Right ventricle myocardium superior (tissue), 1 donor: ENCODE data around the gene AKT3. TPM values are rescaled to one million over a fixed set of nuclear protein-coding genes. Genes with fewer than 3 reads are reported as not detected.

ENCODE experiments used
- ATAC-seq: fragments of 200-7000 bp; cut with Tn5 transposase; one replicate; pipeline ENCODE4 v1.9.1; 2020; ENCODE audit warnings: mild to moderate bottlenecking; ENCODE audit not compliant: poor library complexity
- DNase-seq: peaks from one replicate; pipeline ENCODE4 v3.0.0-alpha.2; 2020
- intact Hi-C: fragments of 100-400 bp; cut with DNase I; formaldehyde crosslinking; loops from one replicate; pipeline ENCODE4 v1.11.2; 2022
- total RNA-seq: library from RNA; stranded (reverse); fragmentation: NEBNext Ultra II Directional; extraction: Animal tissue kit (Norgen Biotek cat#: 25700); gene quantifications from one replicate; pipeline ENCODE4 v1.2.1, GENCODE V29; 2021
- donor health status: DM: no; HTN: yes; CAD: no; lungs with severe emphysema.

AKT3 gene
- total RNA-seq, 1 donor from 2014 or later = 20.6 TPM

DNA sequence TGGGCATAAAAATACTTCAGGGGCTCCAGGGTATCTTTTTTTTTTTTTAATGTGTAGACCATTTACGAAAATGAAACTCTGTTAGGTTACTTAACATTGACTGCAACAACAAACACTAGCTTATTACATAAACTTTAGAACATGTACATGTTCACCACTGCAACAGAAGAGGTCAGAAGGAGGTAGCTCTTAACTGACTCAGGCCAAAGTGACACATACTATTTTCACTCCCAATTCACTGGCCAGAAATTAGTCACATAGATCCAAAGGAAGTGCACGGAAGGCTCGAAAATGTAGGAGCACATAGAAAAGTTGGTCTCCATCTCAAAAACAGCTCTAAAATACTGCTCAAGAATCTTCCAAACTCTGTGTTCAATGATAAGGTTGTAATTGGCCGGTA lies 107.2 kb downstream of the AKT3 start:
- intact Hi-C loops = loop anchor here (10.0 kb wide), 1 partner anchor 398 kb away; no protein-coding TSS in a partner anchor
- DNase-seq (no peak), ATAC-seq (peak; percentile 56)

DNA sequence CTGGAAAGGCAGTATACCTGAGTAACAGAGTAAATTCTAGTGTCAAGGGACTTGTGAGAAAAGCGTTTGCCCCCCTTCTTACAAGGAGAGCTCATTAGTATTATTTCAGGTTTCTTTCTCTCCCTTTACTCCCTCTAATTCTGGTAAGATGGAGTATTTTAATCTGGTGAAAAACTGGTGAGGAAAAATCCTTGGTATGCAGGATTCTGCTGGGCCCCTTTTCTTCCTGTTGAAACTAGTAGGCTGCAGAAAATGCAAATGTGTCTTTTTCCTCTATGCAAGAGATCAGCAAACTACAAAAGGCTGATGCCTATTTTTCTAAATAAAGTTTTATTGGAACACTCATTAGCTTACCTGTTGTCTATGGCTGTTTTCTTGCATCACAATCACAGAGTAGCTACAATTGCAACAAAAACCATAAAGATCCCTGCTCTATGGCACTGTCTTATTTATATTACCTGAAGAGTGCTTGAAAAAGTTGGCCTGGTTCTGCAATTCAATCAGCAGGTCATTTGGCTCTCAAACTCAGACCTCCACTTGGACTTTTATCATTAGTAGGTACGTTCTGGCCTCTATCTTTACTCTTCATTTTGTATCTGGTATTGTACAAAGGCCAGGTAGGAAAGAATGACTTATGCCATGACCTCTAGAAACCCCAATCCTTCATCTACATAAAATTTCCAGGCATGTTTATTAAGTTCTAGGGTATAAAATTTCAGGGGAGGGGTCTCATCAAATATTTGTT lies 109.6 kb downstream of the AKT3 start:
- no peak for DNase-seq
- ATAC-seq = no peak
- intact Hi-C loops = loop anchor here (10.0 kb wide), 1 partner anchor 396 kb away; no protein-coding TSS in a partner anchor

DNA sequence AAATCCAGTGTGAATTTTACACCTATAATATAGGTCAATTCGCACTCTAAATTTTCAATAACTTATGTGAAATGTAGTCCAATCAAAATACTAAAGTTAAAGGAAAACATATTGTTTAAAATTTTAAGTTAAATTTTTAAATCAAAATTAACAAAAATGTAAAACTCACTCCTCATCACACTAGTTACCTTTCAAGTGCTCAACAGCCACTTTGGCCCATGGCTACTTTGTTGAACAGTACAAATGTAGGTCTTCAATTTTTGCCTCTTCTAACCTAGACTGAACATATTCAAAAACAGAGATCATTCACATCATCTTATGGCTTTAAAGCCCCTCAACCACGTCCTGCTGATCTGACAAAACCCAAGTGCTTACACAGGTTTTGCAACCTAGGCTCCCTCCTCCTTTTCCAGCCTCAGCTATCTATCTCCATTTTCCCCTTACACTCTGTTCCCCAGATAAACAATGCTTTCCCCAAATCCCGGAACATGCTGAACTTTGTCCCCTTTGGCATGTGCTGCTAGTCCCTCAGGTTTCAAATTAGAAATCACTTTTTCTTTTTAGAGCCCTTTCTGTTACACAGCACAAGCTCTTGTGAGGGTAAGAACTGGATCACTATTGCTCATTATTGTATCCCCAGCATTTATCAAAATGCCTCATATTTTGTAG lies 110.6 kb downstream of the AKT3 start:
- intact Hi-C loops = loop anchor here (10.0 kb wide), 1 partner anchor 395 kb away; no protein-coding TSS in a partner anchor
- ATAC-seq (peak; percentile 56), DNase-seq (no peak)

DNA sequence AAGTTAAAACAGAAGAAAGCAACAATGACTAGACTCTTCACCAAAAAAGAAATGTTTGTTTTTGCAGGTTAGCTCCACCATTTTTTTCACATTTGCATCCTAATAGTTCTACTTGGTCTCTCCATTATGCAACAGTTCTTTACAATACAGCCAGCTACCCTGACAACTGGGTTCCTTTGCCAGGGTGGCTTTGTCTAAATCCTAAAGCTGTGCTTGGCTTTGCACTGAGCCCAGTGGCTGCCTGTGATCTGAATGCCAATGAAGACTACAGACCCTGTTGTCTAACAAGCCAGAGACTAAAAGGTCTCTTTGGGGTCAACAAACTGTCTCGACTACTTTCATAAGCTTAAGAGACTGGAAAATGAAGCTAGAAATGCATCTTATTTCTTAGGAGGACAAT lies 112.0 kb downstream of the AKT3 start:
- no peak for DNase-seq
- intact Hi-C loops = no loop called here
- no peak for ATAC-seq

DNA sequence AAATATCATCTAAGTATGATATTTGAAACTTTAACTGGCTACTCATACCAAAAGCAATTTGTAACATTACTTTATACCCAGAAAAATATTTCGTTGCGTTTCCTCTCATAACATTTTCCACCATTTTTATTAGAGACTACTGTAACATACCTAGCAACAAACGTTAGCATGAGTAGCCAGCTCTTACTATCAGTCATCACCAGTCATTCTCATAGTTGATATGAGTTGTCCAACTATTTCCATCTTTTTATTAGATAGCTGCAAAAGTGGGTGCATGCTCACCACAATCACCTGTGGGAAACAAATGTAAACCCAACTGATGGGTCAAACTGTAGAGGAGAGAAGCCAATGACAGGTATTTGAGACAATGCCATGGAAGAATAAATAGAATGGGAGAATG lies 114.6 kb downstream of the AKT3 start:
- intact Hi-C loops = no loop called here
- DNase-seq (no peak), ATAC-seq (no peak)

DNA sequence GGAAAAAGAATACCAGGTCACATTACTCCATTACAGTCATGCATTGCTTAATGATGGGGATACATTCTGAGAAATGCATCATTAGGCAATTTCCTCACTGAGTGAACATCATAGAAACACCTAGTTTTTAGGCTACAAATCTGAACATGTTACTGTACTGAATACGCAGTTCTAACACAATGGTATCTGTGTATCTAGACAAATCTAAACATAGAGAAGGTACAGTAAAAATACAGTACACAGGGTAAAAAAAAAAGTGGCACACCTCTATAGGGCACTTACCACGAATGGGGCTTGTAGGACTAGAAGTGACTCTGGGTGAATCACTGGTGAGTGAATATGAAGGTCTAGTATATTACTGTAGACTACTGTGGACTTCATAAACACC lies 115.7 kb downstream of the AKT3 start:
- intact Hi-C loops = no loop called here
- ATAC-seq (no peak), DNase-seq (no peak)

DNA sequence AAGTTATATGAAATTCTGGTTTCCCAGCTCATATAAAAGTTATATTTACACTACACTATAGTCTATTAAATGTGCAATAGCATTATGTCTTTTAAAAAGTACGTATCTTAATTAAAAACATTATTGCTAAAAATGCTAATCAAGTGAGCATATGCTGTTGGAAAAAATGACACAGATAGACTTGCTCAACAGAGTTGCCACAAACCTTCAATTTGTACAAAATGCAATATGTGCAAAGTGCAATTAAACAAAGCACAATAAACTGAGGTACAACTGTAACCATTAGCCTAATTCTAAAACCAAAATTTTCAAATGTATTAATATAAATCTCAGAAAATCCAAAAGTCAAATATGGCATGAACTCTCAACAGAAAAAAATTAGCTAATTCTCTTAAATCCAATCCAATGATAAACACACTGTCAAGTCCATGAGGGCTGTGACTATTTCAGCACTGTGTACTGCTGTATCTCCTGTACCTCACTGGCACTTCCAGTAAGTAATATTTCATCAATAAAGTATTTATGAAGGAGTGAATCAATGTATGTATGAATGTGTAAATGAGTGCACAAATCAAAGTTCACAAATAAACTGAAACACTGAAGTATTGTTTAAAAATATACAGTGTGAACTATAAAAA lies 116.3 kb downstream of the AKT3 start:
- DNase-seq (no peak), ATAC-seq (no peak)
- intact Hi-C loops = no loop called here

DNA sequence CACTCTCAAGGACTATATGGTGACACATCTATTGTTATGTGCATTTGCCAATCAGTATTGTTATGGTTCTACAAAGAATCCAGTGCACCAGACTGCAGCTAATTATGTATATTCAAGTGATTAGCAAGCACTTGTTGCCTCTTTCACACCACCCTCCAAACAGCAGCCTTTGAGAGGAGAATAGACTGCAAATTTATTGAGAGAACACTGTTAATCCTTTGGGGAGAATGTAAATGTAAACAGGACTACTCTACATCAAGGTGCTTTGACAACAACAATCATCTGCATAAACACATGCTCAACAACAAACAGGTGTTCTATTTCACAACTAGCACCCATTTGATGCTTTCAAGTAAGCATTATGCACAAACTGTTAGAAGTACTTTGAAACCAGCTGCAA lies 117.4 kb downstream of the AKT3 start:
- ATAC-seq = no peak
- no peak for DNase-seq
- intact Hi-C loops = no loop called here

DNA sequence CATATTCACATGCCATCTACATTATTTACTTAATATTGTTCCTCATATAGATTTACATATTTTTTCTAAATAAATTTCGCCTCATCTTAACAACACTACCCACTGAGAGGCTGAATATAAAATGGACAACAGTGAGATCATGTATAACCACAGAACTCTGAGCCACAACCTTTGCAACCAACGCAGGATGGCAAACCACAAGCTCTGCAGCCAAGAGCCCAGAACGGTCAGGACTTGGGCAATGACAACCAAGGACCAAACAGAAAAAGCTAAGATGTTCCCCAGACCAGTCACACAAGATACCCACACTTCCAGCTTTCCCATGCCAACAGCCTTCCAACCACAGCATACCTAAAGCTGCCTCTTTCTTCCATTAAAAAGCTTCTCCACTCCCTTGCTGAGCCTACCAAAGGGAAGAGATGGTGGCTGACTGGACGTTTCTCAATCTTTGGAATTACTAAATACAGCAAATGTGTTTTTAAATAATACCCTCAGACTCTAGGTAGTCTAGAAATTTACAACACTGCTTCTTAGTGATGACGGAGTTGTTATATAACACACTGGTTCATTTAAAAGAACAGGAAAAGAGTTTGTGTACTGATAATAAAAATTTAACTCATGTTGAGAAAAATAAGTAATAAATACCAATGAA lies 117.9 kb downstream of the AKT3 start:
- ATAC-seq (no peak), DNase-seq (peak; percentile 13)
- intact Hi-C loops = no loop called here

DNA sequence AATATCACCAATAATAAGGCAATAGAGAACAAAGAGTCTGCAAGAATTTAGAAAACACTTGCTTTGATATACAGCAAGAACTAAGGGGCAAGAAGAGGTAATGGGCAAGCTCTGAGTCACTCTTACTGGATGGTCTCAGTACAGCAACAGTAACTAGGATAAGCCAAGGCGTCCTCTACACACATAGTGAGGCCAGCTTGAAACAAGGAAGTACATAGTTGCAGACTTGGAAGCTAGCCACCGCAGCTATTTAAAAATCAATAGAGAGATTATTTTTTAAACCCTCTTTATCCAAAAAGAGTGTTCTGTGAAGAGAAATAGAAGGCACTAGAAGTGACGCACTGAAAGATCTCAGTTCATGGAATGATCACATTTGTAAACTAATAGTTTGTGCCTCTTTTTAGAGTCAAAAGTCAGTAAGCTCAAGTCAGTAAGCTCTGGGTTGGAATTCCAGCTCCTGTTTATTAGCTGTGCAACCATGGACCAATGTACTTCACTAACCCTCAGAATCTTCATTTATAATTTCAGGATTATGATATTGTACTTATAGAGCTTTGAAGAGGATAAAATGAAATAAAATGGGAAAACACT lies 118.6 kb downstream of the AKT3 start:
- intact Hi-C loops = no loop called here
- DNase-seq = no peak
- peak; percentile 67 for ATAC-seq

DNA sequence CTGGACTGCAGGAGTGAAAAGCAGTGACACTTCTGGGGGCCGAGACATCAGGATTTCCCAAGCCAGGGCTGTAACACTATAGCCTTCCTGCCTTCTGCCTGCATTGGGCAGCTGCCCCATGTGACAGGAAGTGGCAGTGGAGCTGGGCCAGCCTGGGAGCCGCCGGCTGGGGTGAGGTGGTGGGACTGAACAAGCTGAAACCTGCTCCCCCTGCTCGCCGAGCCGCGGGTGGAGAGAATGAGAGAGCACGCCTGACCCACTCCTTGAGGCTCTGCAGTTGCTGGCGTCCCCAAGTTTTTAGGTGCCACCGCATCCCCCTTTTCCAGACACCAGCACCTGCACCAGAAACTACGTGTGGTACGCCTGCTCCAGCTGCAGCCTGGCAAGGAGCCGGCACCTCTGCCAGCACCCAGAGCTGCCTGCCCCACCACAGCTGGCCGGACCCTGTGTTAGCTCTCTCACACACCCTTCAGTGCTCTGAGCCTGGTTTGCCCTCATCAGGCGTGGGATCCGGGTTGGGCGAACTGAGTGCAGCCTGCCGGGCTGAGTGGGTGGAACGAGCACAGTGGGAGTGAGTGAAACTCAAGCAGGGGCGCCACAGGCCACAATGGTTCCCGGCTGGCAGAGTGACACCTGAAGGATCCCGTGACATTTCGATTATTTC lies 119.4 kb downstream of the AKT3 start:
- ATAC-seq = no peak
- peak; percentile 50 for DNase-seq
- intact Hi-C loops = no loop called here

DNA sequence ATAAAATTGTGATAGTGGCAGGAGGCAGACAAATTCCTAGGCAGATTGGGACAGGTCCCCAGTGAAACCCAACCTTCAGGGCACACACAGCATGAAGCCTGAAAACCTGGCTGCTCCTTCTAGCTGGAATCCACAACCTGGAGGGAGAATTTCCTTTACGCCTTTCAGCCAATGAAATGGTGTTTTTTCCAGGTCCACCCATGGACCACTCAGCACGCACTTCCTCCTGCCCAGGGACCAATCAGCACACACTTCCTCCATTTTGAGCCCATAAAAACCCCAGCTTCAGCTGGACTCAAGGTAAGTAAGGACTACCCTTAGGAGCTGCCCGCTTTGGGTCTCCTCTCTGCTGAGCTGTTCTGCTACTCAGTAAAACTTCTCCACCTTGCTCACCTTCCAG lies 120.1 kb downstream of the AKT3 start:
- intact Hi-C loops = no loop called here
- DNase-seq (no peak), ATAC-seq (no peak)

DNA sequence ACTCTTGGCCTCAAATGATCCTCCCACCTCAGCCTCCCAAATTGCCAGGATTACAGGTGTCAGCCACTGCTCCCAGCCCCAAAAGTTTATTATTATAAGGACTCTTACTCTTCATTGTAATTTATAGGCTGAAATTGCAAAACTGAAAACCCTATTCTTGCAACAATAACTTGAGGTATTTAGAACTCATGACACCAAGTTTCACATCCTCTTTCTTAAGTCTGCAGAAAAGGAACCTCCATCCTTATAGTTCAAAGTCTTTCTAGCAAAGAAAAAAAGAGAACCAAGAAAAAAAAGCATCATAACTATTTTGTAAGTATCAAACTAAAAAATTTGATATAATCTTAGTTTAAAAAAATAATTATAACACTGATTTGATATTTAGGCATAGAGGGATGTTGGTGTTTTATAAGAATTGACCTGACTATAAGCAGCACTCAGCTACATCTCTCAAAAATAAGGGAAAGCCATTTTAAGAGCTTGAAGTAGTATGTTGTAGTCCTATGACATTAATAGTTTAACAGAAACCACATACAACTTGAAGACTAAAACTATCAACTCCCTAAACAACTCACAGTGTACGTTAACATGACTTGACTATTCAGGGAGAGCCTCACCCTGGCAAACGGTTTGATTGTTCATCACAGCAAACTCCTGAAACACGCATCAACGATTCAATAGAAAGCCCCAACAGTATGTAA lies 122.4 kb downstream of the AKT3 start:
- intact Hi-C loops = no loop called here
- ATAC-seq = no peak
- DNase-seq = no peak

DNA sequence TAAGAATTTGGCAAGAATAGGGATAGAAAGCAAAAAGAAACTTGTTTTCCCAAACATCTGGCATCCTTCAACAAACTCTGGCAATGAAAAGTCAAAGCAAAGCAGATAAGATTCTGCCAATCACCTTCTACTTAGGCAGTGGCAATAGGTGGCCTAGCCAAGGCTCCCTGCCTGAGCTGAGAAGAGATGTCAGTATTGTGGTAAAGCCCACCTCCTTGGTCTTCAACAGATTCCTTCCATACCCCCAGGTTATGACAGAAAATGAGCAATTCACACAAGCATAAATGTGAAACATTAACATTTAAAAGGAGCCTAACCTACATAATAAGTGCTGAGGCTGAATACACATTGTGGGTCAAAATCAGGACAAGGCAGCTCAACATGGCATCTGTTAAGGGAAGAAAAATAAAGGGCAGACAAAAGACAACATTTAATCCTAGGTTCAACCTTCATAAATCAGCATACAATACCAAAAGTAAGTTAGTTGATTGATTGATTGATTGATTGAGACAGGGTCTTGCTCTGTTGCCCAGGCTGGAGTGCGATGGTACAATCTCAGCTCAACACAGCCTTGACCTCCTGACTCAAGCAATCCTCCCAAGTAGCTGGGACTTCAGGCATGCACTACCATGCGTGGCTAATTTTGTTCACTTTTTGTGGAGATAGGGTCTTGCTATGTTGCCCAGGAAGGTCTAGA lies 123.1 kb downstream of the AKT3 start:
- intact Hi-C loops = no loop called here
- DNase-seq (no peak), ATAC-seq (no peak)

DNA sequence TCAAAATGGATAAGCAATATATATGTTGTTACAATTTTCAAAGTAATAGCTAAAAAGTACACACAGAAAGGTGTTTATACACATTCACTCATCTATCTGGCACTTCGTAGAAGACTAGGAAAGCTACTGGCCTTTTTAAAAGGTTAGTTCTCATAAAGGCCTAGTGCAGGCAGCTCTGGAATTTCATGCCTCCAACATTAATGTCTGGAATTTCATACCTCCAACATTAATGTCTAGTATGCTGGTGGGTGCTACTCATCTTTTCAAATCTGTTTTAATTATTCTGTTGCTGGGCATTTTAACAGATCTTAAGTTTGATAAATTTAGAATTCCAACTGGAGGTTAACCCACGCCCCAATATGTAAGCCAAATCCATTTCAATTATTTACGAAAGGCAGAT lies 124.2 kb downstream of the AKT3 start:
- intact Hi-C loops = no loop called here
- no peak for DNase-seq
- no peak for ATAC-seq

DNA sequence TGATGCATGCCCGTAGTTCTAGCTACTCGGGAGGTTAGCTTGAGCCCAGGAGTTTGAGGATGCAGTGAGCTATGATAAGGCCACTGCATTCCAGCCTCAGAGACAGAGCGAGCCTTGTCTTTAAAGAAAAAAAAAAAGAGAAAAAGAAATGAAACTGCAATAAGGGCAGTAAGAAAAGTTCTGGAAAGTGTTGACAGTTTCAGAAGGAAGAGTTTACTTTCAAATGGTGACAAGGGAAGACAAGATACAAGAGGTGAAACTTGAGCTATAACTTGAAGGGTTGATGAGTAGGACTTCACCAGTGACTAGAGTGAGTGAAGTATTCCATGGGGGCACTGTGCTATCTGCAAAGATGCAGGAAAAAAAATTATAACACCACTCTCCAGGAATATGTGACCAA lies 125.0 kb downstream of the AKT3 start:
- ATAC-seq = peak; percentile 25
- DNase-seq = no peak
- intact Hi-C loops = no loop called here

DNA sequence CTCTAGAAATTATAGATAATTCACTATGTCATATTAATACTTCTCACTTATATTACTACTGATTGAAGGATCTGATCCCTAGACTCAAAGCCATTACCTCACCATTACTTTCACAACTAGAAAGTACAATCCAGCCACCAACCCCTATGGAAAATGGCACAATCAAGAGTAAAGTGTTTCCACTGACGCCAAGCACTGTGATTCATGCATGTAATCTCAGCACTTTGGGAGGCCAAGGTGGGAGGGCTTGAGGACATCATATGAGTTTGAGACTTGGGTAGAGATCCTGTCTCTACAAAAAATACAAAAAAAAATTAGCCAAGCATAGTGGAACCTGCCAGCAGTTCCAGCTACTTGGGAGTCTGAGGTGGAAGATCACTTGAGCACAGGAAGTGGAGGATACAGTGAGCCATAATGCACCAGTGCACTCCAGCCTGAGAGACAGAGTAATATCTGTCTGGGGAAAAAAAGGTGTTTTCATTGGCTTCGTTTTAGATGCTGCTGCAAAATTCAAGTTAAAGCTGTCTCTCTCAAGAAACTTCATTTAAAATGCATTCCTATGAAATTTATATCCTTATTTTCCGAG lies 126.5 kb downstream of the AKT3 start:
- intact Hi-C loops = no loop called here
- no peak for ATAC-seq
- DNase-seq = no peak
